Measurements from ENCODE around the gene DBNDD1. TPM values are rescaled to one million over a fixed set of nuclear protein-coding genes. Genes with fewer than 3 reads are reported as not detected.

The DBNDD1 gene
- total RNA-seq, 1 experiment from 2014 or later: 32.3 TPM

DNA sequence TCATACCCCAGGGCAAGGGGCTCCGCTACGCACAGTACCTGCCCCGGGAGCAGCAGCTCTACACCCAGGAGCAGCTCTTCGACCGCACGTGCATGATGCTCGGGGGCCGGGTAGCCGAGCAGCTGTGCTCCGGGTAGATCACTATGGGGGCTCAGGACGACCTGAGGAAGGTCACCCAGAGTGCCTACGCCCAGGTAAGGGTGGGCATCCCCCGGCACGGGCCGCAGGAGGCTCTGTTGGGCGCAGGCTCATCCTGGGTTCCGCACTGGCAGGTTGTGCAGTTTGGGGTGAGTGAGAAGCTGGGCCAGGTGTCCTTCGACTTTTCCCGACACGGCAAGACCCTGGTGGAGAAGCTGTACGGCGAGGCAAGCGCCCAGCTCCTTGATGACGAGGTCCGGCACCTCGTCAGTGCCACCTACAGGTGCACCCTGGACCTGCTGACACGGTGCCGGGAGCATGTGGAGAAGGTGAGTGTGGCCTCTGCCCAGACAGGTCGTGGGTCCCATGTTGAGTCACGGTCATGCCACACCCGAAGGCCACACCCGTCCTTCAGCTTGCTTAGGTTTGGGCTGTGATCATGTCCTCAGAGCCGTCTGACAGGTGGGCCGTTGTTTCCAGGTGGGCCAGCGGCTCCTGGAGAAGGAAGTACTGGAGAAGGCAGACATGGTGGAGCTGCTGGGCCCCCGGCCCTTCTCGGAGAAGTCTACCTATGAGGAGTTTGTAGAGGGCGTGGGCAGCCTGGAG is 19.3 kb downstream of the DBNDD1 start:
- Histone ChIP-seq H3K27ac (ENCODE audit: low read length) (no peak overlapping the region), H3K36me3 (ENCODE audit: control insufficient read depth, insufficient read depth, low read length) (no peaks in the 10 kb centered on the region), H3K27me3 (ENCODE audit: control insufficient read depth, insufficient read depth, low read length) (no peaks in the 10 kb centered on the region), H3K4me3 (ENCODE audit: low read depth in 2 of 2, low read length in 2 of 2) (no peak overlapping the region), H3K4me1 (ENCODE audit: control insufficient read depth, insufficient read depth, low read length) (no peaks in the 10 kb centered on the region), H3K9me3 (ENCODE audit: control insufficient read depth, insufficient read depth, low read depth, low read length) (no peaks in the 10 kb centered on the region)
- TF ChIP-seq SIN3A (IDR thresholded peaks at IDR 0.05; ENCODE audit: borderline replicate concordance, insufficient read depth, low read depth, low read length) (no peak), REST (IDR thresholded peaks at IDR 0.05; ENCODE audit: insufficient read depth in 1 of 2, low read depth in 2 of 2, low read length in 1 of 2) (no peak), TCF7L2 (IDR thresholded peaks at IDR 0.05; ENCODE audit: low read depth, low read length) (no peak), POLR2AphosphoS5 (IDR thresholded peaks at IDR 0.05; ENCODE audit: low read depth, low read length) (no peak), CTCF (IDR thresholded peaks at IDR 0.05) (no peak)
- CTCF ChIA-PET: no interaction called here
- DNase-seq (ENCODE audit: low read depth, low spot score) (no peak), ATAC-seq (no peak)
- POLR2A ChIA-PET: no interaction called here
- in situ Hi-C loops (cut with HindIII; ENCODE audit: low pct_unique_long_range_greater_than_20kb, low sequenced_read_pairs) (no loop called here), intact Hi-C loops (cut with micrococcal nuclease; ENCODE audit: unreplicated experiment) (no loop called here)
- BruUV-seq (replicated peaks): no TSS peak

DNA sequence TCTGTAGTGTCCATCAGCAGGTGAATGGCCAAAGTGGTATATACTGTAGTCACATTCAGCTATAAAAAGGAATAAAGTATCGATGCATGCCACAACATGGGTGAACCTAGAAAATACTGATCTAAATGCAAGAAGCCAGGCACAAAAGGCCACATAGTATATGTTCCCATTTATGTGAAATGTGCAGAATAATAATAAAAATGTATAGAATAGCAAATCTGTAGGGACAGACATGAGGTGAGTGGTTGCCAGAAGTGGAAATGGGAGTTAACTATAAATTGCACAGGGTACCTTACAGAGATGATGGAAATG is 23.1 kb downstream of the DBNDD1 start:
- TSS peak; percentile 58 for BruUV-seq (replicated peaks)
- H3K27ac ChIP-seq (ENCODE audit: low read length): peak overlapping the region; percentile 79; the same call in 1 of the 2 replicates
- in situ Hi-C loops (cut with HindIII; ENCODE audit: low pct_unique_long_range_greater_than_20kb, low sequenced_read_pairs): no loop called here

More for the DNA sequence above, 23.1 kb downstream of the DBNDD1 start:
- H3K36me3 ChIP-seq (ENCODE audit: control insufficient read depth, insufficient read depth, low read length): no peaks in the 10 kb centered on the region; the same call in 1 of the 2 replicates
- H3K4me1 ChIP-seq (ENCODE audit: control insufficient read depth, insufficient read depth, low read length): no peaks in the 10 kb centered on the region
- H3K4me3 ChIP-seq (ENCODE audit: low read depth in 2 of 2, low read length in 2 of 2): no peak overlapping the region
- intact Hi-C loops (cut with micrococcal nuclease; ENCODE audit: unreplicated experiment): no loop called here
- no peaks in the 10 kb centered on the region for H3K27me3 ChIP-seq (ENCODE audit: control insufficient read depth, insufficient read depth, low read length)
- DNase-seq (ENCODE audit: low read depth, low spot score) (no peak), ATAC-seq (no peak)
- peaks cover 7% of the 10 kb centered on the region; the same call in 1 of the 2 replicates for H3K9me3 ChIP-seq (ENCODE audit: control insufficient read depth, insufficient read depth, low read depth, low read length)
- ChIA-PET POLR2A (no interaction called here), CTCF (no interaction called here)
- no peak for TF ChIP-seq POLR2AphosphoS5 (IDR thresholded peaks at IDR 0.05; ENCODE audit: low read depth, low read length)
- TF ChIP-seq TCF7L2 (IDR thresholded peaks at IDR 0.05; ENCODE audit: low read depth, low read length): no peak
- no peak for TF ChIP-seq CTCF (IDR thresholded peaks at IDR 0.05)
- TF ChIP-seq SIN3A (IDR thresholded peaks at IDR 0.05; ENCODE audit: borderline replicate concordance, insufficient read depth, low read depth, low read length): no peak
- TF ChIP-seq REST (IDR thresholded peaks at IDR 0.05; ENCODE audit: insufficient read depth in 1 of 2, low read depth in 2 of 2, low read length in 1 of 2): no peak

Data from Panc1 (cell line).